ENCODE data around the gene GRIN2C.
"Not testable (repeated sequence)": the region's sequence is repeated elsewhere in the genome, so short reads cannot be mapped to it uniquely, and the experiment has no call there.

GRIN2C gene

GRCh38 chr17:74879308-74879707 lies 19.6 kb upstream of the GRIN2C start:
- no peak for DNase-seq (ENCODE audit: low read depth in 2 of 2)

DNA sequence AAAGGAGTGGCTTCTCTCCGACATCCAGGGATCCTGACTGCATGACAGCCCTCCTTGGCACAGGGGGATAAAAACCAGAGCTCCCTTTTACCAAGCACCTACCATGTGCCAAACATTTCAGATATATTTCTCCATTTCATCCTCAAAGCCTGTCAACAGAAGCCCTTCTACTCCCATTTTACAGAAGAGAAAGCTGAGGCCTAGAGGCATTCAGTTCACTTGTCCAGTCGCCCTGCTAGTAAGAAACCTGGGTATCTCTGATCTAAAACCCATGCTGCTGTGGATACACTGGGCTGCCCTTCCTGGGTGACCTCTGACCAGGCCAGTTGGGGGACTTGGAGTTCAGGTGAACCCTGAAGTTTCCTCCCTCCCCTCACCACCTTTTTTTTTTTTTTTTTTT lies 19.0 kb upstream of the GRIN2C start:
- no peak for DNase-seq (ENCODE audit: low read depth in 2 of 2)

GRCh38 chr17:74877592-74878548 lies 18.2 kb upstream of the GRIN2C start:
- DNase-seq (ENCODE audit: low read depth in 2 of 2) = no peak

DNA sequence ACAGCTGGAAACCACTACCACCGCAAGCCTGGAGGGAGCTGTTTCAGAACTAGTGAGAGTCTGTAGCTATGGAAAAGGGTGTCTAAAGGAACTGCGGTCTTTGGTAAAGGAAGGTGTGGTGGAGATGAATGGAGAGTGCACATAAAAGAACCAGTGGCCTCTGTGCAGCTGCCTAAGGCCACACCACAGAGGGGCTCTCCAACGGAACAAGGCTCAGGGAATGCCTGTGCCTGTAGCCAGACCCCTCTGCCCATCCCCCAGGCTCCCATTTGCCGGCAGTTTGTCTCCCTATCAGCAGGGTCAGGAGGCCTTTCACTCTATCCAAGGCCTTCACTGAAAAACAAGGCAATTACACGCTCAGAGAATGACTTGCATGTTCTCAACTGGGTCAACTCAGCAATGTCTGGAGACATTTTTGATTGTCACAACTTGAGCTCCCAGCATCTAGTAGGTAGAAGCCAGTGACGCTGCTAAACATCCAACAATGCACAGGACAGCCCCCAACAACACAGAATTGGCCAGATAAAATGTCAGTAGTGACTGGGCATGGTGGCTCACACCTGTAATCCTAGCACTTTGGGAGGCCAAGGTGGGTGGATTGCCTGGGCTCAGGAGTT lies 16.4 kb upstream of the GRIN2C start:
- no peak for DNase-seq (ENCODE audit: low read depth in 2 of 2)

DNA sequence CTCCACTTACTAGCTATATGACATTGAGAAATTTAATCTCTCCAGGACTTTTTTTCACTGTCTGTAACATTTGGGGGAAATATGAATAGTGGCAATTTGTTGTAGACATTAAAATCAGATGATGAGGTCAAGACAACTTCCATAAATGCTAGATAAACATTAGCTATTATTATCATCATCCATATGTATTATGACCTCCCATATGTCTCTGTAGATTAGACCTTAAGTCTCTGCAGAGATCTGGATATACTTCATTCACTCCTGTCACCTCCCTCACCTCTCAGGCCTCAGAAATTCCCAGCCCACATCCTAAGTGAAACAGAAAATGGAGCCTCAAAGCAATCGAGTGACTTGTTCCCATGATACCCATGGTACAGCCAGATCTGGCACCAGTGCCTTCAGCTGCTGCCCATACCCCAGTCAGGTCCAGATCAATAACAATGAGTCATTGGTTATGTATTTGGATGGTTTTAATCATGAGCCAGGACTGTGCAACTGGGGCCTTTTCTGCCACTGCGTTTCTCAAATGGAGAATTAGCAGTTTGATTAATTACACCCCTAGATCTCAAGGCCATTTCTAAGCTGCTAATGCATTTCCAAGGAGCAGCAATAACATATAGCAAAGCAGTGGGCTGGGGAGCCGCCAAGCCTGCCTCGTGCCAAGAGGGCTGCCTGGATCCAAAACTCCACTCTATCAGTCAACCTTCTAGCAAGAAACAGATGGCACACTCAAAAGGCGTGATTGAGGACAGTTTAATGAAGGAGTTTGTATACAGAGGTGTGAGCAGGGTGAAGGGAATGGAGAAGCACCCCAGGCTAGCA lies 15.7 kb upstream of the GRIN2C start:
- no peak for DNase-seq (ENCODE audit: low read depth in 2 of 2)

DNA sequence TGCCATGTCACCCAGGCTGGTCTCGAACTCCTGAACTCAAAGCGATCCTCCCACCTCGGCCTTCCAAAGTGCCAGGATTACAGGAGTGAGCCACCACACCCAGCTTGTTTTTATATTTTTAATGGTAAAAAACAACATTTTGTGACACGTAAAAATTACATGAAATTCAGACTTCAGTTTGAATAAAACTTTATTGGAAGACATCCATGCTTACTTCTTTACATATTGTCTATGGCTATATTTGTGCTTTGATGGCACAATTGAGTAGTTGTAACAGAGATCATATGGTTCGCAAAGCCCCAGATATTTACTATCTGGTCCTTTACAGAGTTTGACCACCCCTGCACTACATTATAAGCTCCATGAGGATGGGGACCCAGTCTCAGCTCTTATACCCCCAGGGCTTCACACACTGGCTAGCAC lies 14.9 kb upstream of the GRIN2C start:
- DNase-seq (ENCODE audit: low read depth in 2 of 2) = no peak

DNA sequence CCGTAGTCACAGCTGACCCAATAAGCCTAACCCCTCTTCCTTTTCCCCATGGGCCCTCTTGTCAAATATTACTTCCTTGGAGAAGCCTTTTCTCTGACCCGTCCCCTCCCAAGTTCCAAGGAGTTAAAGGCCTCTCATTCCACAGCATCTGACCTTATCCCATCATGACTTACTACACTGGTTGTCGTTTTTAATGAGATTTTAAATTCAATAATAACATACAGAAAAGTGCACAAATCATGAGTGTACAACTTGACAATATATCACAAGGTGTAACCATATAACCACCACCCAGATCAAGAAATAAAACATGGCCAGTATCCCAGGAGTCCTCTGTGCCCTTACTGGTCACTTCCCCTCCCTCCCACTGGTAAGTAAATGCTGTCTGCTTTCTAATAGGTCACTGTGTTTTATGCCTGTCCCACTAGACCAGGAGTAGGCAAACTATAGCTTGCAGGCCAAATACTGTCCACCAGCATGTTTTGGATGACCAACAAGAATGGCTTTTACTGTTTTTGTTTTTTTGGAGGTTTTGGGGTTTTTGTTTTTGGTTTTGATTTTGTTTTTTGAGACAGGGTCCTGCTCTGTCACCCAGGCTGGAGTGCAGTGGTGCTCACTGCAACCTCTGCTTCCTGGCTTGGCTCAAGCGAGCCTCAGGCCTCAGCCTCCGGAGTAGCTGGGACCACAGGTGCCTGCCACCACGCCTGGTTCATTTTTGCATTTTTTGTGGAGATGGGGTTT lies 14.4 kb upstream of the GRIN2C start:
- DNase-seq (ENCODE audit: low read depth in 2 of 2) = no peak

DNA sequence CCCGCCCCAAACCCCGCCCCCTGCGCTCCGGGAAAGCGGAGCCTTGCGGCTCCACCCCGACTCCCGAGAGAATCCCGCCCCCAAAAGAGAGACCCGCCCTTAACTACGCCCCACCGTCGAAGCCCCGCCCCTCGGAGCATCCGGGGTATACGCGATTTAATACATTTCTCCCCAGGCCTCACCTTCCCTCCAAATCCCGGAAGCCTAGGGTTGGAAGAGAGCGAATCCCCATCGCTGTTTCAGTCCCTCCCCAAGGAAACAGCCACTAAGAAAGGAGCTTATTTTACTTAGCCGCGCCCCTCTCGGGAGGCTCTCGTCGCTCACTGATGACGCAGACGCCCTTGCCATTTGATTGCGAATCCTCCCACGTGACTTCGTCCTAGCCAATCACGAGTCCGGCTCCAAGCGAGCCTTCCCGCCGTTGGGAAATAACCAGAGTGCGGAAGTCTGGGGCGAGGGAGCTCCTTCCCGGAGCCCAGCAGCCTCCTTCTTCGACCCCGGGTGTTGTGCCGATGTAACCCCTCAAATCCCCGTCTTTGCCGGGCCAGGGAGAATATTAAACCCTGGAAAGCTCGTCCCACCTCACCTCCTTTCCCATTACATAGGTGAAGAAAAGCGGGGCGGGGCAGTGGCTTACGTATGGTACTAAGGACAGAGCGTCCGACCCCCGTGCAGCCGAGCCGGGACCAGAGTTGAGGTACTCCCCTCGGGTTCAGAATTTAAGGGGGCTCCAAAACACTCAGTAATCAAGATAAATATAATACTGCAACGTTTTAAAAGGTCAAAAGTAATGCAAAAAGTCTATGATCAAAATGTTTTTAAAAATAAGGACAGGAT lies 13.6 kb upstream of the GRIN2C start:
- peak; percentile 98 to 99 for DNase-seq (ENCODE audit: low read depth in 2 of 2)

DNA sequence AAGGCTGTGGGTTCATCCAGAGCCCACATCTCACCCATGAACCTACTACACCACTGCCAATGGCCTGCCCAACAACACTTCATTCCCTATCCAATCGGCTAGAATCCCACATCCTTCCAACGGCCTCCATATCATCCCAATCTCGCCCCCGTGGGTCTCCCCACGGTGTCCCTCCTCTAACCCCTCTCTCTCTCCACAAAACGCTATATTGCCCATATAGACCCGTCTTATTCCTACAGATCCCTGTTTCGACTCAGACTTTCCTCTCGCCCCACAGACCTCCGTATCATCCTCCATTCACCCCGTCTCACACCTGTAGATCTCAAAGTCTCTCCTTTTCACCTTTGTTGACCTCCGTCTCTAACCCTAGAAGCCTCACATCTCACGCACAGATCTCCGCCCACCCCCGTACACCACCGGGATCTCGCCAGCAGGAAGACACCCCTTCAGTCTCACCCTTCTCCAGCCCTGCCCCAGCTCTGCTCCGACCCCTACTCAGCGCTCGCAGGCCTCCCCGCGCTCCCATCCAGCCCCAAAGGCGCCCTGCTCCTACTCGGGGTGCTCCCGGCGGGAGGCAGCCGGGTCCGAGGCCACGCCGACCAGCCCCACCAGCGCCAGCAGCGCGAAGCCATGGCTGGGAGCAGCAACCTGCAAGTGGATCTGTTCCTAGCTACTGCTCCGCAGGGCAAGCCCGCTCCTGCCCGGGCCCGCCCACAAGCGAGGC lies 12.8 kb upstream of the GRIN2C start, which contains the start of gene FDXR:
FDXR (minus strand) TSS at position 682 of the 724 bp plus-strand sequence; CDS start at position 632, 50 bp downstream.
- no peak for DNase-seq (ENCODE audit: low read depth in 2 of 2)

GRCh38 chr17:74871356-74872076 lies 11.8 kb upstream of the GRIN2C start:
- no peak for DNase-seq (ENCODE audit: low read depth in 2 of 2)

GRCh38 chr17:74870512-74870911 lies 10.8 kb upstream of the GRIN2C start:
- DNase-seq (ENCODE audit: low read depth in 2 of 2) = no peak

- not testable (repeated sequence) for DNase-seq (ENCODE audit: low read depth in 2 of 2)
Observed at GRCh38 chr17:74870028-74870427, 10.3 kb upstream of the GRIN2C start.

- no peak for DNase-seq (ENCODE audit: low read depth in 2 of 2)
Observed at GRCh38 chr17:74868908-74869255, 9.2 kb upstream of the GRIN2C start.

- no peak for DNase-seq (ENCODE audit: low read depth in 2 of 2)
Observed at GRCh38 chr17:74868251-74868907, 8.7 kb upstream of the GRIN2C start.

DNA sequence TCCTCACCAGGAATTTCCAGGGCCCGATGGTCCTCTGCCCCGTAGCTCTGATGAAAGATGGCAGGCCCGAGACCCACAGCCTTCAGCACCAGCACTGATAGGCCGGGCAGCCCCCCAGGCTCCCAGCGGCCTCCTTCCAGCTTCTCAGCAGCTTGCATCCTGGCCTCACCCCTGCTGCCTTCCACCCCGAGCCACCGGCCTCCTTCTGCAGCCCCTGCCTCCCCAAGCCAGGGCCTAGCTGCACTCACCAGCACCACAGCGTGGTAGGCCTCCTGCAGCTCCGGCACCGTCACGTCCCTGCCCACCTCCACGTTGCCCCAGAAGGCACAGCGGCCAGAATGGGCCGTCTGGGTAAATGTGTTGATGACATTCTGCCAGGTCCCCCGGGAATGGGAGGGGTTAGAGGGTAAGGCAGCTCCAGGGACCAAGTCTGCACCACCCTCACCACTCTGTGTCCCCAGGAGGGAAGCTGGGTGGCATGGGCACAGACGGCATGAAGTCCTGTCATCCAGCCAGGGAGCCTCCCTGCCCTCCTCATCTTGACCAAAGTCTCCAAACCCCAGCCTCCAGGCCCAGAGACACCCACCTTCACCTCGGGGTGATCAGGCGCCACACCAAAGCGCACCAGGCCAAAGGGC lies 6.6 kb upstream of the GRIN2C start:
- no peak for DNase-seq (ENCODE audit: low read depth in 2 of 2)

GRCh38 chr17:74865504-74866197 lies 6.0 kb upstream of the GRIN2C start:
- no peak for DNase-seq (ENCODE audit: low read depth in 2 of 2)

- peak; percentile 51 to 58 for DNase-seq (ENCODE audit: low read depth in 2 of 2)
Observed at GRCh38 chr17:74864866-74865395, 5.2 kb upstream of the GRIN2C start.

Data from stimulated activated CD8-positive, alpha-beta memory T cell treated with anti-CD3 and anti-CD28 coated beads, Interleukin-7, amount 100 ng/mL, for 1 hour (primary cell).